Measurements from ENCODE around the gene TMEM245. TPM values are rescaled to one million over a fixed set of nuclear protein-coding genes. Genes with fewer than 3 reads are reported as not detected.

Gene TMEM245
- total RNA-seq, 2 experiments from 2014 or later = 22.6 to 24.4 TPM

DNA sequence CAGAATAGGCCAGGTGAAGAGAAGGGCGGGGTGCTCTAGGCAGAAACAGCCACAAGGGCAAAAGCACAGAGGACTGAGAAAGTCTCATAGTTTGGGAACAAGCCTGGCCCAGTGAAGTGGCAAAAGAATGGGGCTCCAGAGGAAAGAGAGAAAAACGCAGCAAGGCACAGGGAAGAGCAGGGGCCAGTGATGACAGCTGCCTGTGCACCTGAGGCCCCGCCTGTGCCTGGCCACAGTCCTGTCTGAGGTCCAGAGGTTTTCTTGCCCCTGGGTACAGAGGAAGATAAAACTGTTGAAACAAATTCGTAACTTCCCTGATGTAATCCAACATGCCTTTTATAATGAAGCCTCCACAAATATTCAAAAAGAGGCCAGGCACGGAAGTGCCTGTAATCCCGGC lies 25.3 kb upstream of the TMEM245 start:
- Histone ChIP-seq H3K36me3 (ENCODE audit: insufficient read depth, low read length) (no peaks in the 10 kb centered on the region), H3K9me3 (ENCODE audit: control insufficient read depth in 1 of 2, insufficient read depth in 1 of 2, low read length in 2 of 2) (no peaks in the 10 kb centered on the region), H3K4me1 (ENCODE audit: insufficient read depth, low read length) (peaks cover 5% of the 10 kb centered on the region), H3K4me3 (ENCODE audit: low read length) (no peak overlapping the region), H3K27ac (ENCODE audit: low read depth in 1 of 2, low read length in 2 of 2) (no peak overlapping the region), H3K27me3 (ENCODE audit: control insufficient read depth in 1 of 2, insufficient read depth in 2 of 2, low read length in 2 of 2) (no peaks in the 10 kb centered on the region)
- intact Hi-C loops (cut with DNase I, micrococcal nuclease) = no loop called here
- ChIA-PET POLR2A (no interaction called here), CTCF (no interaction called here)
- Mint-ChIP-seq H3K36me3 (ENCODE audit: low read depth) (no peaks in the 10 kb centered on the region), H3K9me3 (no peaks in the 10 kb centered on the region), H3K4me1 (ENCODE audit: low read depth) (peaks cover 5% of the 10 kb centered on the region), H3K27ac (no peak overlapping the region), H3K4me3 (no peak overlapping the region), H3K27me3 (peaks cover 6% of the 10 kb centered on the region)
- no peak for ATAC-seq (ENCODE audit: poor library complexity)
- TF ChIP-seq, protein P1, sequence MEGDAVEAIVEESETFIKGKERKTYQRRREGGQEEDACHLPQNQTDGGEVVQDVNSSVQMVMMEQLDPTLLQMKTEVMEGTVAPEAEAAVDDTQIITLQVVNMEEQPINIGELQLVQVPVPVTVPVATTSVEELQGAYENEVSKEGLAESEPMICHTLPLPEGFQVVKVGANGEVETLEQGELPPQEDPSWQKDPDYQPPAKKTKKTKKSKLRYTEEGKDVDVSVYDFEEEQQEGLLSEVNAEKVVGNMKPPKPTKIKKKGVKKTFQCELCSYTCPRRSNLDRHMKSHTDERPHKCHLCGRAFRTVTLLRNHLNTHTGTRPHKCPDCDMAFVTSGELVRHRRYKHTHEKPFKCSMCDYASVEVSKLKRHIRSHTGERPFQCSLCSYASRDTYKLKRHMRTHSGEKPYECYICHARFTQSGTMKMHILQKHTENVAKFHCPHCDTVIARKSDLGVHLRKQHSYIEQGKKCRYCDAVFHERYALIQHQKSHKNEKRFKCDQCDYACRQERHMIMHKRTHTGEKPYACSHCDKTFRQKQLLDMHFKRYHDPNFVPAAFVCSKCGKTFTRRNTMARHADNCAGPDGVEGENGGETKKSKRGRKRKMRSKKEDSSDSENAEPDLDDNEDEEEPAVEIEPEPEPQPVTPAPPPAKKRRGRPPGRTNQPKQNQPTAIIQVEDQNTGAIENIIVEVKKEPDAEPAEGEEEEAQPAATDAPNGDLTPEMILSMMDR (IDR thresholded peaks at IDR 0.05) = no peak
- no peak for DNase-seq

DNA sequence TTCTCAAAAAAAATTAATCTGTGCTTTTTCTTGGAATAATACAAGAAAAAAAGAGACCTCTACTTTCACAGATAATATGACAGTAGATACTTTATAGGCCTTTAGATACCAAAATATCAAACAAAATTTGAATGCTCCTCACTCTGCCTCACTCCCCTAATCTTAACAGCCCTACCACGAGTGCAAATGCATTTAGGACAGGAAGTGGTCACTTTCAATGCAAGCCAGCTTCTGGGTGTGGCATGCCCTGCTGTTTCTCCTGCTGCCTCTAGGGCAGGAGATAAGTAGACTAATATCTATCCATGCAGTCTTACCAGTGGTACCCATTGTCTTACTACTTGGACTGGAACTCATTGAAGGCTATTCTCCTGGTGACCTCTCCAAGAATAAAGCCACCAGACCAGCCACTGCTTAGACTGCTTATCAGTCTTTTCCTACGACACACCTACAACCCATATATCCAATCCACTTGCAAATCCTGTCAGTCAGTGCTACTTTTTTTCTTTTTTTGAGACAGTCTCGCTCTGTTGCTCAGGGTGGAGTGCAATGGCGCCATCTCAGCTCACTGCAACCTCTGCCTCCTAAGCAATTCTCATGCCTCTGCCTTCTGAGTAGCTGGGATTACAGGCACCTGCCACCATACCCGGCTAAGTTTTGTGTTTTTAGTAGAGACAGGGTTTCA lies 24.3 kb upstream of the TMEM245 start:
- Mint-ChIP-seq H3K27me3 (peaks cover 6% of the 10 kb centered on the region), H3K4me1 (ENCODE audit: low read depth) (peaks cover 5% of the 10 kb centered on the region), H3K27ac (no peak overlapping the region), H3K4me3 (no peak overlapping the region), H3K9me3 (no peaks in the 10 kb centered on the region), H3K36me3 (ENCODE audit: low read depth) (no peaks in the 10 kb centered on the region)
- CTCF ChIA-PET = no interaction called here
- POLR2A ChIA-PET = no interaction called here
- no peaks in the 10 kb centered on the region for H3K9me3 ChIP-seq (ENCODE audit: control insufficient read depth in 1 of 2, insufficient read depth in 1 of 2, low read length in 2 of 2)
- H3K4me1 ChIP-seq (ENCODE audit: insufficient read depth, low read length) = peaks cover 5% of the 10 kb centered on the region
- TF ChIP-seq, protein P1 (IDR thresholded peaks at IDR 0.05) = no peak
- H3K27ac ChIP-seq (ENCODE audit: low read depth in 1 of 2, low read length in 2 of 2) = no peak overlapping the region
- intact Hi-C loops (cut with DNase I, micrococcal nuclease) = no loop called here
- H3K27me3 ChIP-seq (ENCODE audit: control insufficient read depth in 1 of 2, insufficient read depth in 2 of 2, low read length in 2 of 2) = no peaks in the 10 kb centered on the region
- no peak overlapping the region for H3K4me3 ChIP-seq (ENCODE audit: low read length)
- ATAC-seq (ENCODE audit: poor library complexity) (no peak), DNase-seq (peak in 2 of 14 experiments; percentile 9 to 16)
- no peaks in the 10 kb centered on the region for H3K36me3 ChIP-seq (ENCODE audit: insufficient read depth, low read length)

DNA sequence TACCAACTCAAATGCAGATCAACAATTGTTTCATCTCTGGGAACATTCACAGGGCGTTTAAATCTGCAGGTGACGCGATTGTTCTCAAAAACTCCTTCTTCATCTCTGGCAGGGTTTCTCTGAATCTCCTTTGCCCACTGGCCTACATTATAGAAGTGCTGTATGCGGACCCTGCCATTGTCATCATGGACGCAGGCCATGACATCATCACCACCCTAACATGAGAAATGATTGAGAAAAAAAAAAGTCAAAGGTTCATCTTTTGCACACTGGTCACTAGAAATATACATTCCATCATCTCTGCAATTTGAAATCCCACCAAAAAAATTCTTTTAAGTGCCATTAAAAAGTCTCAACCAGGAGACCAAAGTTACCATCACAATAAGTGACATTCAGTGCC lies 21.6 kb upstream of the TMEM245 start:
- Histone ChIP-seq H3K4me3 (ENCODE audit: low read length) (no peak overlapping the region), H3K27me3 (ENCODE audit: control insufficient read depth in 1 of 2, insufficient read depth in 2 of 2, low read length in 2 of 2) (no peaks in the 10 kb centered on the region), H3K27ac (ENCODE audit: low read depth in 1 of 2, low read length in 2 of 2) (no peak overlapping the region), H3K4me1 (ENCODE audit: insufficient read depth, low read length) (peaks cover 5% of the 10 kb centered on the region), H3K9me3 (ENCODE audit: control insufficient read depth in 1 of 2, insufficient read depth in 1 of 2, low read length in 2 of 2) (no peaks in the 10 kb centered on the region), H3K36me3 (ENCODE audit: insufficient read depth, low read length) (no peaks in the 10 kb centered on the region)
- POLR2A ChIA-PET = interaction anchor here (0.6 kb wide), 1 partner anchor 117 kb away, joined by 3 read pairs; no protein-coding TSS in a partner anchor
- Mint-ChIP-seq H3K36me3 (ENCODE audit: low read depth) (no peaks in the 10 kb centered on the region), H3K4me3 (no peak overlapping the region), H3K27me3 (peaks cover 2% of the 10 kb centered on the region), H3K9me3 (no peaks in the 10 kb centered on the region), H3K4me1 (ENCODE audit: low read depth) (peaks cover 5% of the 10 kb centered on the region), H3K27ac (no peak overlapping the region)
- CTCF ChIA-PET = no interaction called here
- ATAC-seq (ENCODE audit: poor library complexity) = no peak
- intact Hi-C loops (cut with DNase I, micrococcal nuclease) = no loop called here
- TF ChIP-seq, protein P1 (IDR thresholded peaks at IDR 0.05) = no peak
- DNase-seq = no peak
